K562 (cell line): ENCODE data around the gene COPA. TPM values are rescaled to one million over a fixed set of nuclear protein-coding genes. Genes with fewer than 3 reads are reported as not detected.

Source experiments
- ARID1B ChIP-seq: fragments of 450-650 bp; IDR thresholded peaks from 2 replicates; pipeline ENCODE4 v1.6.1; 2016; ENCODE audit warnings: antibody characterized with exemption, mild to moderate bottlenecking, inconsistent platforms
- BHLHE40 ChIP-seq: IDR thresholded peaks from 2 replicates; pipeline ENCODE4 v1.6.1; 2011; ENCODE audit warnings: low read length, improper control_type of control experiment
- CBFA2T2 ChIP-seq: fragments of 450-650 bp; conservative IDR thresholded peaks from 2 replicates; pipeline ENCODE4 v1.6.1; 2017; ENCODE audit warnings: mild to moderate bottlenecking
- DMBX1 ChIP-seq: fragments of 250-450 bp; sonication (Bioruptor Pico); IDR thresholded peaks from 2 replicates; pipeline ENCODE4 v1.8.0; 2022; ENCODE audit warnings: inconsistent platforms, mild to moderate bottlenecking, moderate library complexity, borderline replicate concordance
- ETS1 ChIP-seq: conservative IDR thresholded peaks from 2 replicates; pipeline ENCODE4 v1.6.1; 2011; ENCODE audit warnings: low read depth, mild to moderate bottlenecking, low read length; ENCODE audit not compliant: control insufficient read depth
- FIP1L1 ChIP-seq: fragments of 200-400 bp; formaldehyde crosslinking; IDR thresholded peaks from 2 replicates; pipeline ENCODE4 v1.6.1; 2018; ENCODE audit warnings: mild to moderate bottlenecking, low read depth, low read length; ENCODE audit not compliant: poor library complexity, severe bottlenecking
- FOXJ3 ChIP-seq: sonication (generic); formaldehyde crosslinking; IDR thresholded peaks from 2 replicates; pipeline ENCODE4 v1.4.0; 2020; ENCODE audit warnings: mild to moderate bottlenecking, missing genetic modification reagents
- NUFIP1 ChIP-seq: fragments of 450-650 bp; IDR thresholded peaks from 2 replicates; pipeline ENCODE4 v1.6.1; 2018; ENCODE audit not compliant: partially characterized antibody
- SIN3A ChIP-seq, 2 experiments: fragments of 150-350 bp in 1 of 2; IDR thresholded peaks; 2 replicates each; pipeline ENCODE4 v1.6.1; 2011 to 2016; ENCODE audit warnings: borderline replicate concordance in 2 of 2, low read depth in 2 of 2, low read length in 2 of 2, mild to moderate bottlenecking in 2 of 2, moderate library complexity in 2 of 2; ENCODE audit not compliant: control insufficient read depth in 1 of 2
- SMAD3 ChIP-seq: fragments of 450-650 bp; formaldehyde crosslinking; conservative IDR thresholded peaks from 2 replicates; pipeline ENCODE4 v1.4.0; 2020; ENCODE audit warnings: mild to moderate bottlenecking
- SMC3 ChIP-seq: conservative IDR thresholded peaks from 2 replicates; pipeline ENCODE4 v1.6.1; 2011; ENCODE audit warnings: low read depth, low read length, improper control_type of control experiment; ENCODE audit not compliant: insufficient read depth
- SPI1 ChIP-seq: IDR thresholded peaks from 2 replicates; pipeline ENCODE4 v1.6.1; 2011; ENCODE audit warnings: low read depth, low read length, control low read depth, borderline replicate concordance
- SRSF7 ChIP-seq: fragments of 200-400 bp; formaldehyde crosslinking; optimal IDR thresholded peaks from 2 replicates; pipeline ENCODE3; 2017; ENCODE audit warnings: mild to moderate bottlenecking, low read depth, low read length
- TCF3 ChIP-seq: sonication (generic); formaldehyde crosslinking; IDR thresholded peaks from 2 replicates; pipeline ENCODE4 v1.4.0; 2020; ENCODE audit warnings: mild to moderate bottlenecking, missing genetic modification reagents
- XRCC5 ChIP-seq: fragments of 200-400 bp; formaldehyde crosslinking; IDR thresholded peaks from 2 replicates; pipeline ENCODE4 v1.6.1; 2017; ENCODE audit warnings: low read depth, mild to moderate bottlenecking, low read length
- ZNF431 ChIP-seq: sonication (generic); formaldehyde crosslinking; IDR thresholded peaks from 2 replicates; pipeline ENCODE4 v1.8.0; 2022; ENCODE audit warnings: mild to moderate bottlenecking, missing genetic modification reagents
- polyA plus RNA-seq, 8 experiments: library from polyadenylated mRNA; depleted of rRNA in 4 of 8; stranded (reverse) in 5 of 8; unstranded in 3 of 8; fragments of >200 nt; fragmentation: Nextera tagmentation in 2 of 8; fragmentation: Illumina TruSeq in 1 of 8; extraction: Ambion mirVana in 2 of 8; extraction: Trizol in 1 of 8; gene quantifications; 2 replicates each; pipeline versions ENCODE4 v1.2.1 to v1.2.3, GENCODE V29; 2011 to 2014; ENCODE audit warnings: inconsistent platforms in 1 of 8, missing spikeins in 1 of 8
- total RNA-seq, 7 experiments: library from RNA; depleted of rRNA in 6 of 7; stranded (reverse); fragments of >200 nt in 6 of 7; fragmentation: Illumina TruSeq in 2 of 7; extraction: Trizol in 2 of 7; gene quantifications; 2 replicates each; pipeline versions ENCODE4 v1.2.1 to v1.2.3, GENCODE V29; 2011 to 2021; ENCODE audit warnings: low replicate concordance in 1 of 7
- TF ChIP-seq, protein P1 (sequence below): fragments of 450-650 bp; IDR thresholded peaks from 2 replicates; pipeline ENCODE4 v1.6.1; 2018; ENCODE audit not compliant: partially characterized antibody
- TF ChIP-seq, protein P2 (sequence below), 3 experiments: IDR thresholded peaks in 2 of 3; conservative IDR thresholded peaks in 1 of 3; 2 replicates each; pipeline ENCODE4 v1.5.1; 2011 to 2012; ENCODE audit warnings: low read length in 3 of 3, mild to moderate bottlenecking in 3 of 3, control low read depth in 2 of 3, improper control_type of control experiment in 1 of 3, inconsistent platforms in 1 of 3, low read depth in 1 of 3, mixed read lengths in 1 of 3, moderate library complexity in 1 of 3; ENCODE audit not compliant: insufficient read depth in 2 of 3
- TF ChIP-seq, protein P3 (sequence below): fragments of 450-650 bp; formaldehyde crosslinking; IDR thresholded peaks from 2 replicates; pipeline ENCODE4 v1.4.0; 2022; ENCODE audit warnings: mild to moderate bottlenecking, moderate library complexity

Gene COPA
- total and polyA plus RNA-seq, 9 of the 15 experiments (the other 6 are each of a cell fraction or from before 2014, with no cell fraction given), result 49.8 to 222 (median 110) TPM

DNA sequence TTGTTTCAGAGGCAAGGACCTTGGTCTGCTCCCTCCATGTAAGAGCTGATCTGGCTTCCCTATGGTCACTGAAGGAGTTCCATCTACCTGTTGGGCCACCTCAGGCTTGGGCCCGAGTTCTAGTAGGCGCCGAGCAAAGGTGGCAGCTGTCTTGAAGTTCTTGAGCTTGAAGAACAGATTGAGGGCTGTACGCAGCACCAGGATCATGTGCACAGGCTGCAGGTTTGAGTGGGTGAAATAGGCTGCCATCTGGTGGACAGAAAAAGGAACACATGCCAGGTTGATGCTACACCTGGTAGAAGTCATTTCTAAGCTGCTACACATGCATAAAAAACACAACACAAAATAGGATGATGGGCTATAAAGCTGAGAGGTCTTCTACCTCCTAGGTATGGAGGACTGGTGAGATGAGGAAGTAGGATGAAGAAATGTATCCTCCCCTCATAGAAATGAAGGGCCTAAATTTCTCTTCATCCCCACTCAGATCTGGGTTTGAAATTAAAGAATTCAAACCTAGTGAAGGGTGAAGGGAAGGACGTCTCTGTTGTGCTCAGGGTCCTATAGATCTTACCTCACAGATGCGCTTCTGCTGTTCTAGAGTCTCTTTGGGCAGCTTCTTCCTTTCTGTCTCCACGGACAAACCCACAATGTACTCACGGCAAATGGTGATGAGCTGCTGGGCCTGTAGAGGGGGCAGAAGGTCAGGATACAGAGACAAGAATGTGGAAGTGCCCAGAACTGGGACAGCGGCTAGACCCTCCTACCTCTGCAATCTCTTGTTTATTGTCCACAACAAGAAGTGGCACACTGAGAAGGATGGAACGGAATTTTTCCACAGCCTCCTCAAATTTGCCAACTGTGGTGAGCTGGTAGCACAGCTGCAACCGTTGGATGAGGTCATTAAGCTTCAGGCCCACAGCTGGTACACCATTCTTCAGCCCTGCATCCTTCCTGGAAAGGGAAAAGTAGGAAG is 51.5 kb downstream of the COPA start (continued):
- no peak for TF ChIP-seq SRSF7
- no peak for TF ChIP-seq SIN3A (IDR thresholded peaks at IDR 0.05; ENCODE audit: borderline replicate concordance in 2 of 2, control insufficient read depth in 1 of 2, low read depth in 2 of 2, low read length in 2 of 2)
- 0 out of 2 replicates have a peak, but pooled peaks have one; percentile 24 for TF ChIP-seq BHLHE40
- TF ChIP-seq SPI1, result peak; percentile 66; the same call in 1 of the 2 replicates
- TF ChIP-seq, protein P1, sequence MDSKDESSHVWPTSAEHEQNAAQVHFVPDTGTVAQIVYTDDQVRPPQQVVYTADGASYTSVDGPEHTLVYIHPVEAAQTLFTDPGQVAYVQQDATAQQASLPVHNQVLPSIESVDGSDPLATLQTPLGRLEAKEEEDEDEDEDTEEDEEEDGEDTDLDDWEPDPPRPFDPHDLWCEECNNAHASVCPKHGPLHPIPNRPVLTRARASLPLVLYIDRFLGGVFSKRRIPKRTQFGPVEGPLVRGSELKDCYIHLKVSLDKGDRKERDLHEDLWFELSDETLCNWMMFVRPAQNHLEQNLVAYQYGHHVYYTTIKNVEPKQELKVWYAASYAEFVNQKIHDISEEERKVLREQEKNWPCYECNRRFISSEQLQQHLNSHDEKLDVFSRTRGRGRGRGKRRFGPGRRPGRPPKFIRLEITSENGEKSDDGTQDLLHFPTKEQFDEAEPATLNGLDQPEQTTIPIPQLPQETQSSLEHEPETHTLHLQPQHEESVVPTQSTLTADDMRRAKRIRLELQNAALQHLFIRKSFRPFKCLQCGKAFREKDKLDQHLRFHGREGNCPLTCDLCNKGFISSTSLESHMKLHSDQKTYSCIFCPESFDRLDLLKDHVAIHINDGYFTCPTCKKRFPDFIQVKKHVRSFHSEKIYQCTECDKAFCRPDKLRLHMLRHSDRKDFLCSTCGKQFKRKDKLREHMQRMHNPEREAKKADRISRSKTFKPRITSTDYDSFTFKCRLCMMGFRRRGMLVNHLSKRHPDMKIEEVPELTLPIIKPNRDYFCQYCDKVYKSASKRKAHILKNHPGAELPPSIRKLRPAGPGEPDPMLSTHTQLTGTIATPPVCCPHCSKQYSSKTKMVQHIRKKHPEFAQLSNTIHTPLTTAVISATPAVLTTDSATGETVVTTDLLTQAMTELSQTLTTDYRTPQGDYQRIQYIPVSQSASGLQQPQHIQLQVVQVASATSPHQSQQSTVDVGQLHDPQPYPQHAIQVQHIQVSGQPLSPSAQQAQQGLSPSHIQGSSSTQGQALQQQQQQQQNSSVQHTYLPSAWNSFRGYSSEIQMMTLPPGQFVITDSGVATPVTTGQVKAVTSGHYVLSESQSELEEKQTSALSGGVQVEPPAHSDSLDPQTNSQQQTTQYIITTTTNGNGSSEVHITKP, result no peak
- TF ChIP-seq, protein P2, sequence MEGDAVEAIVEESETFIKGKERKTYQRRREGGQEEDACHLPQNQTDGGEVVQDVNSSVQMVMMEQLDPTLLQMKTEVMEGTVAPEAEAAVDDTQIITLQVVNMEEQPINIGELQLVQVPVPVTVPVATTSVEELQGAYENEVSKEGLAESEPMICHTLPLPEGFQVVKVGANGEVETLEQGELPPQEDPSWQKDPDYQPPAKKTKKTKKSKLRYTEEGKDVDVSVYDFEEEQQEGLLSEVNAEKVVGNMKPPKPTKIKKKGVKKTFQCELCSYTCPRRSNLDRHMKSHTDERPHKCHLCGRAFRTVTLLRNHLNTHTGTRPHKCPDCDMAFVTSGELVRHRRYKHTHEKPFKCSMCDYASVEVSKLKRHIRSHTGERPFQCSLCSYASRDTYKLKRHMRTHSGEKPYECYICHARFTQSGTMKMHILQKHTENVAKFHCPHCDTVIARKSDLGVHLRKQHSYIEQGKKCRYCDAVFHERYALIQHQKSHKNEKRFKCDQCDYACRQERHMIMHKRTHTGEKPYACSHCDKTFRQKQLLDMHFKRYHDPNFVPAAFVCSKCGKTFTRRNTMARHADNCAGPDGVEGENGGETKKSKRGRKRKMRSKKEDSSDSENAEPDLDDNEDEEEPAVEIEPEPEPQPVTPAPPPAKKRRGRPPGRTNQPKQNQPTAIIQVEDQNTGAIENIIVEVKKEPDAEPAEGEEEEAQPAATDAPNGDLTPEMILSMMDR (IDR thresholded peaks at IDR 0.05 in 2 of 3, conservative IDR thresholded peaks at IDR 0.05 in 1 of 3; ENCODE audit: insufficient read depth in 2 of 3, low read depth in 1 of 3, low read length in 3 of 3), result peak; percentile 76 to 77 (median 76)
- TF ChIP-seq ARID1B, result no peak
- TF ChIP-seq SMAD3 (CRISPR knock-in tag), result no peak
- TF ChIP-seq XRCC5, result no peak
- no peak for TF ChIP-seq CBFA2T2
- TF ChIP-seq ZNF431 (CRISPR knock-in tag), result no peak
- no peak for TF ChIP-seq TCF3 (CRISPR knock-in tag)
- no peak for TF ChIP-seq NUFIP1
- no peak for TF ChIP-seq DMBX1 (CRISPR knock-in tag)
- no peak for TF ChIP-seq FIP1L1
- no peak for TF ChIP-seq ETS1
- TF ChIP-seq, protein P3, sequence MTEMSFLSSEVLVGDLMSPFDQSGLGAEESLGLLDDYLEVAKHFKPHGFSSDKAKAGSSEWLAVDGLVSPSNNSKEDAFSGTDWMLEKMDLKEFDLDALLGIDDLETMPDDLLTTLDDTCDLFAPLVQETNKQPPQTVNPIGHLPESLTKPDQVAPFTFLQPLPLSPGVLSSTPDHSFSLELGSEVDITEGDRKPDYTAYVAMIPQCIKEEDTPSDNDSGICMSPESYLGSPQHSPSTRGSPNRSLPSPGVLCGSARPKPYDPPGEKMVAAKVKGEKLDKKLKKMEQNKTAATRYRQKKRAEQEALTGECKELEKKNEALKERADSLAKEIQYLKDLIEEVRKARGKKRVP (CRISPR knock-in tag), result no peak
- no peak for TF ChIP-seq FOXJ3 (CRISPR knock-in tag)
- peak; percentile 78 for TF ChIP-seq SMC3
